HG03159 (cell line): ENCODE results near the gene DHX36.

Source experiments
- ATAC-seq: cut with Tn5 transposase; IDR thresholded peaks from one replicate; pipeline ENCODE4 v1.9.1; 2021; ENCODE audit warnings: mild to moderate bottlenecking, moderate library complexity; ENCODE audit not compliant: unreplicated experiment

Gene DHX36

GRCh38 chr3:154285221-154285620 lies 39.1 kb downstream of the DHX36 start:
- no peak for ATAC-seq

- ATAC-seq: no peak
Measured at GRCh38 chr3:154280161-154280560, 44.1 kb downstream of the DHX36 start.

- no peak for ATAC-seq
Measured at GRCh38 chr3:154275965-154276364, 48.3 kb downstream of the DHX36 start.

GRCh38 chr3:154275292-154275691 lies 49.0 kb downstream of the DHX36 start:
- no peak for ATAC-seq

DNA sequence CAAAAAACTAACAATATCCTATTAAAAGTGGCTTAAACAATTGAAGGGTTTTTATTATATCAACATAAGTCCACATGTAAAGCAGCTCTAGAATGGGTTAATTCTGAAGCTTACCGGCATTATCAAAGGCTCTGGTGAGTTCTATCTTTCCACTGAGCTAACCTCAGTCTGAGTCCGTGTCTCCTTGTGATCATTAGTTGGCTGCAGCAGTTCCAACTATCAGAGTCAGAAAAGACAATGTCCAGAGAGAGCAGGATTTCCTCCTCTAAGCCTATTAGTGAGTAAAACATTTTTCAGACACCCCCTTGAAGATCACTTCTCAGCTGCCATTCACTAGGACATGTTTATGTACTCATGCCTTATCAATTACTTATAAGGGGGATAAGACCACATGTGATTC lies 49.9 kb downstream of the DHX36 start:
- no peak for ATAC-seq

- ATAC-seq: no peak
Measured at GRCh38 chr3:154273381-154273780, 50.9 kb downstream of the DHX36 start.

- ATAC-seq: no peak
Measured at GRCh38 chr3:154254527-154254926, 69.8 kb downstream of the DHX36 start.

DNA sequence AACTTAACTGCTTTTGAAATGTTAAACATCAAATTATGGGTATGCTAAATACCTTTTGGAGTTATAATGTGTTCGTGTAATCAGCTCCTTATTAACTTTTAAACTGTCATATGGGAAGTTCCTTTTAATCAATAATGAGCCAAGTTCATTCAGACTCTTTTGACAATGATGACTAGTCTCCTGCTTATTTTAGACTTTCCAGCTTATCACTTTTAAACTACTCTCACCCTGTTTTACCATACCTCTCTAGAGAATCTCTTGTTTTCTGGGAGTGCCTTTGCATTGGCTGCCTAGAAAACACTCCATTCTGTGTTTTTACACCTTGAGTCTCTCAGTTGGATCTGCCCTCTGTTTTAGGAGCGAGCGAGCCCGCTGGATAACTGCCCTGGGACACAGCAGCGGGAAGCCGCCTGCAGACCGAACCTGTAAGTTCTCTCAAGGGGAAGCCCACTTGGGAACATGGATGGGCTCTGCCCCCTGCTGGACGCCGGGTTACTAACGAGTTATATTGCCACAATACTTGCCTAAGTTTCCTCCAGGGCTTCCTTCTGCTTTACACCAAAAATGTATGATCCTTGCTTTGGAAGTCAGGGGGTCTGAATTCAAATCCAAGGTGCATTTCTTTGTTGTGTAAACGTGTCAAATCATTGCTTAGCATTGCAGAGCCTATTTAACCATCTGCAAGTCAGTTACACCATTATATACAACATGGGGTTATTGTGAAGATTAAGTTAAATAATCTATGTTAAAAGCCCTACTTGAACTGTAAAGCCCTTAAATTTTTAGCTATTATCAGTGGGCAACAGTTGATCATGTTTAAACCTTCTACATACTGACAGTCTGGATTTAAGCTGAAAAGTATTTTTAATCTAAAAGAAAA lies 71.3 kb downstream of the DHX36 start:
- peak; percentile 95 for ATAC-seq

- ATAC-seq: no peak
Measured at GRCh38 chr3:154251610-154252009, 72.7 kb downstream of the DHX36 start.

GRCh38 chr3:154250291-154250690 lies 74.0 kb downstream of the DHX36 start:
- ATAC-seq: no peak

- ATAC-seq: no peak
Measured at GRCh38 chr3:154247806-154248415, 76.4 kb downstream of the DHX36 start.

DNA sequence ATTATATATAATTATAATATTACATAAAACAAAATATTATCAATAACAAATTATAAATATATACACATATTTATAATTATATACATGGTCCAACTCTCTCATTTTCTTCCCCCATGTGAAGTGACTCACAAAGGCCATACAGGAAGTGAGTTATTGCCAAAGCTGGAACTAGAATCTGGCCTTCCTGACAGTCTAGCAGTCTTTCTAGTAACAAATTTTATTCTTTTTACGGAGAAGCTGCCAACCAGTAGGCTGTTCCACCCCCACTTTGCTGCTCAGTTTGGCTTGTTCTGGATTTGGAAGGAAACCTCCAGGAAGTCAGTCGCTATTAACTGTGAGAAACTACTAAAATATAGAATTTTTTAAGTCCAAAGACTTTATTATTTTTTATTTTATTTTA lies 79.6 kb downstream of the DHX36 start:
- no peak for ATAC-seq

- ATAC-seq: no peak
Measured at GRCh38 chr3:154243353-154243752, 80.9 kb downstream of the DHX36 start.

GRCh38 chr3:154242766-154243165 lies 81.5 kb downstream of the DHX36 start:
- no peak for ATAC-seq

- no peak for ATAC-seq
Measured at GRCh38 chr3:154241496-154241895, 82.8 kb downstream of the DHX36 start.

- ATAC-seq: no peak
Measured at GRCh38 chr3:154240235-154240634, 84.1 kb downstream of the DHX36 start.

GRCh38 chr3:154236331-154236730 lies 88.0 kb downstream of the DHX36 start:
- no peak for ATAC-seq

GRCh38 chr3:154235330-154235729 lies 89.0 kb downstream of the DHX36 start:
- no peak for ATAC-seq

GRCh38 chr3:154229217-154229590 lies 95.1 kb downstream of the DHX36 start:
- no peak for ATAC-seq

DNA sequence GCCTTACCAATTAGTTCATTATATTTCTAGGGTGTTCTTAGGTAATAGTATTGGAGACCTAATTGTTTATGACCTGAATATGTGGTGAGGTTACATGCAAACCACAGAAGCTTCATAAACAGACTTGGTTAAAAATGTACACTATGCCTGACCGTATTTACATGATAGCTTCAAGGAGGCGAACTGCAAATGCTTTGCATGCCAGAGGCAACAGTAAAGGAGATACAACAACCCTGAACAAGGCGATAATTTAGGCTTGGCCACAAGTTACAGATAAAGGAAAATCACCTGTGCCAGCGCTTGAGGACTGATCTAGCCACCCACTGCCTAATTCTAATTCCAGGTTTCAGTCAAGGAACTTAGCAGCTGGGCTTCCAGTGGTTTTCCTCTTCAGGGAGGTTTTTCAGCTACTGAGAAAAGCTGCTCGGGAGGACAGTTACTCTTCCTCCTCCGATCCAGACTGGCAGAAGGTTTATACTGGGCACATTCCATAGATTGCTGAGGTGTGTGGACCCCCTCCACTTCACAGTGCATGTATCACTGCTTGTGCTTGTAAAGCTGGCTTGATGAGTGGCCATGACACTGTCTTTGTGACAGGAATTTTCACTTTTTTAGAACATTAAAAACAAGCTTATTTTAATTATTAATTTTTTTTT lies 95.6 kb downstream of the DHX36 start:
- no peak for ATAC-seq

DNA sequence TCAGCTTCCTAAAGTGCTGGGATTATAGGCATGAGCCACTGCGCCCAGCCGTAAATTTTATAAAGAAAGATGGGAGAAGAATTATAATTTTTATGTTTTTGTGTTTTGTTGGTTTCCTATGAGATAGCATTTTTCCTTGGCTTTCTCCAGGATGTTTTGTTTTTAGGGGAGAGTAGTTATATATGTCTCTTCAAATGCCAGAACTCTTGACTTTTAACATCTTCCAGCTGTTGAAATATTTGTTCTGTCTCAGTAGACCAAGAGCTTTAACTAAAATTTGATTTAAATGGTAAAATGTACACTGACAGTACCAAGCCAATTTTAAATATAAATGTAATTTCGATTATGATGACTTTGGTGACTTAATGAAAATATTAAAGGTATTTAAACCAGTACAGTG lies 96.8 kb downstream of the DHX36 start:
- ATAC-seq: no peak

GRCh38 chr3:154225536-154225935 lies 98.8 kb downstream of the DHX36 start:
- no peak for ATAC-seq
